Thymus (tissue), 11 donors: Measurements from ENCODE around the gene WDR83. TPM values are rescaled to one million over a fixed set of nuclear protein-coding genes. Genes with fewer than 3 reads are reported as not detected.

Experiments used
- DNase-seq, 9 donors: peaks; one replicate each; pipeline ENCODE4 v3.0.0-alpha.2; 2013; ENCODE audit warnings: low spot score in 9 of 9, low read depth in 6 of 9, missing footprints in 1 of 9
- H3K27ac ChIP-seq, 2 donors: one replicate each; pipeline ENCODE4 v1.5.1; 2013; ENCODE audit warnings: control low read depth in 1 of 2, low read depth in 1 of 2, low read length in 1 of 2, mild to moderate bottlenecking in 1 of 2, moderate library complexity in 1 of 2
- H3K27me3 ChIP-seq, 2 donors: one replicate each; pipeline ENCODE4 v1.5.1; 2013; ENCODE audit warnings: low read length in 1 of 2; ENCODE audit not compliant: control insufficient read depth in 2 of 2, insufficient read depth in 1 of 2
- H3K36me3 ChIP-seq, 2 donors: one replicate each; pipeline ENCODE4 v1.5.1; 2013; ENCODE audit warnings: low read length in 1 of 2, mild to moderate bottlenecking in 1 of 2, moderate library complexity in 1 of 2; ENCODE audit not compliant: control insufficient read depth in 2 of 2, insufficient read depth in 2 of 2
- H3K4me1 ChIP-seq, 2 donors: one replicate each; pipeline ENCODE4 v1.5.1; 2013; ENCODE audit warnings: low read length in 2 of 2; ENCODE audit not compliant: control insufficient read depth in 2 of 2, insufficient read depth in 2 of 2
- H3K4me3 ChIP-seq, 2 donors: one replicate each; pipeline ENCODE4 v1.5.1; 2013; ENCODE audit warnings: low read length in 2 of 2, control low read depth in 1 of 2, mild to moderate bottlenecking in 1 of 2
- H3K9me3 ChIP-seq, 2 donors: one replicate each; pipeline ENCODE4 v1.5.1; 2013; ENCODE audit warnings: low read length in 1 of 2, mild to moderate bottlenecking in 1 of 2; ENCODE audit not compliant: control insufficient read depth in 2 of 2, insufficient read depth in 1 of 2
- WGBS: extraction: QIAGEN DNeasy Blood & Tissue Kit; methylation state at CpG from one replicate; pipeline ENCODE4 v1.1.7; 2013; 5-methylcytosine and 5-hydroxymethylcytosine counted together
- polyA plus RNA-seq: library from polyadenylated mRNA; stranded (reverse); fragments of 200-250 nt; gene quantifications from one replicate; pipeline ENCODE4 v1.2.3, GENCODE V29; 2013
- total RNA-seq: library from RNA; stranded (reverse); fragments of 120-200 nt; gene quantifications from one replicate; pipeline ENCODE4 v1.2.4, GENCODE V29; 2013
- donor health status: healthy.

Gene WDR83
- total and polyA plus RNA-seq, 2 donors, result 13.2 to 19.6 TPM

DNA sequence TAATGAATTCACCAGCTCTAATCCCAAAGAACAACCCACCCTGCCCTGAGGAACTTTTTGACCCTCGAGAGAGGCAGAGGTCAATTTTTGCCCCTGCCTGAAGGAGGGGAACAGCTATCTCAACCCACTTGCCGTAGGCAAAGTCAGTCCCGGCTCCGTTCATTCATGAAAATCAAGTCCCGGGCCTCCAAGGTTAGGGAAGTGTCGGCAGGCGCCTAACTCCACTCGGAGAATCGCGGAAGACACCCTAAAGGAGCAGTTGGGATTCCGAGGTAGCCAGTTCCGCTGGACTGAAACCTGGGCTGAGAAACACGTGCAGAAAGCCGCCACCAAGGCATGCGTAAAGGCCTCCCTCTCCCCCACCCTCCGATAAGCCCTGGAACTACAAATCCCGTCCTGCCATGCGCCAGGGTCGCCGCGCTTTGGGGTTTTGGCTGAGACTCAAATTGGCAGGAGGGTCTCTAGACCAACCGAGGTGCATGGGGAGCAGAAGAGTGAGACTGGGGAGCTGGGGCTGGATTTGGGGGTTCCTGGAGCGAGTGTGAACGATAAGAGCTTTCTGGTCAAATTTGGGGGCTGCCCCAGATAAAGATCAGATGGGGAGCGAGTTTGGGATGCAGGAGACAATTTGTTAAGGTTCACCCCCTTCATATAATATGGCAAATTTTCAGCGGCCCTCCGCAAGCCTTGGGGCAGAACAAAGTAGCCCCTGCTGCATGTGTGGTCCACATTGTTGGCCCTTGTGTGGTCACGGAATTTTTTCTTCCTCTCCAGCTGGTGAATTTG is 57.2 kb downstream of the WDR83 start, which contains the start of gene TNPO2:
TNPO2 (minus strand) TSS at position 292 of the 786 bp plus-strand sequence. CDS start 2,955 bp downstream, outside the sequence.
- H3K9me3 ChIP-seq, result no peaks in the 10 kb centered on the region
- H3K4me1 ChIP-seq, result peaks cover 24 to 35% of the 10 kb centered on the region in 2 donors
- DNase-seq, result peak in 5 of 9 donors; percentile 56 to 85 (median 73)
- peak within 1 kb of the TSS; percentile 63 to 100 for H3K4me3 ChIP-seq
- peaks cover 13 to 24% of the 10 kb centered on the region in 2 donors for H3K36me3 ChIP-seq
- WGBS, result 5% methylated on average over 28 of the region's 28 CpGs
- H3K27ac ChIP-seq, result peak within 1 kb of the TSS; percentile 58 to 80
- H3K27me3 ChIP-seq, result no peaks in the 10 kb centered on the region

Other genes with a start within 250 kb of the WDR83 start
- 9.5 TPM for gene ZNF443, start 225.8 kb upstream of the WDR83 start, total RNA-seq
- gene ZNF443, start 225.8 kb upstream of the WDR83 start, polyA plus RNA-seq, result 5.5 TPM
- gene ZNF709, start 182.0 kb upstream of the WDR83 start, total RNA-seq, result 5.0 TPM
- gene ZNF709, start 182.0 kb upstream of the WDR83 start, polyA plus RNA-seq, result 2.2 TPM
- gene ZNF564, start 115.3 kb upstream of the WDR83 start, total RNA-seq, result 12.3 TPM
- 10.3 TPM for gene ZNF564, start 115.3 kb upstream of the WDR83 start, polyA plus RNA-seq
- 6.0 TPM for gene ZNF490, start 56.0 kb upstream of the WDR83 start, total RNA-seq
- 1.6 TPM for gene ZNF490, start 56.0 kb upstream of the WDR83 start, polyA plus RNA-seq
- 8.6 TPM for gene ZNF791, start 55.9 kb upstream of the WDR83 start, total RNA-seq
- gene ZNF791, start 55.9 kb upstream of the WDR83 start, polyA plus RNA-seq, result 9.1 TPM
- gene MAN2B1, start 65 bp upstream of the WDR83 start, total RNA-seq, result 25.3 TPM
- gene MAN2B1, start 65 bp upstream of the WDR83 start, polyA plus RNA-seq, result 49.1 TPM
- gene DHPS, start 15.1 kb downstream of the WDR83 start, total RNA-seq, result 97.3 TPM
- 74.3 TPM for gene DHPS, start 15.1 kb downstream of the WDR83 start, polyA plus RNA-seq
- not detected for gene GNG14, start 21.2 kb downstream of the WDR83 start, total RNA-seq
- 0.14 TPM for gene GNG14, start 21.2 kb downstream of the WDR83 start, polyA plus RNA-seq
- 6.2 TPM for gene FBXW9, start 29.8 kb downstream of the WDR83 start, total RNA-seq
- gene FBXW9, start 29.8 kb downstream of the WDR83 start, polyA plus RNA-seq, result 6.5 TPM
- 10.9 TPM for gene TNPO2, start 57.1 kb downstream of the WDR83 start, total RNA-seq
- gene TNPO2, start 57.1 kb downstream of the WDR83 start, polyA plus RNA-seq, result 28.3 TPM
- gene TRIR, start 67.9 kb downstream of the WDR83 start, total RNA-seq, result 268 TPM
- 290 TPM for gene TRIR, start 67.9 kb downstream of the WDR83 start, polyA plus RNA-seq
- 67.2 TPM for gene GET3, start 70.7 kb downstream of the WDR83 start, total RNA-seq
- 50.0 TPM for gene GET3, start 70.7 kb downstream of the WDR83 start, polyA plus RNA-seq
- gene BEST2, start 85.0 kb downstream of the WDR83 start, total RNA-seq, result not detected
- 0.46 TPM for gene BEST2, start 85.0 kb downstream of the WDR83 start, polyA plus RNA-seq
- gene HOOK2, start 108.7 kb downstream of the WDR83 start, total RNA-seq, result 8.7 TPM
- gene HOOK2, start 108.7 kb downstream of the WDR83 start, polyA plus RNA-seq, result 36.4 TPM
- gene JUNB, start 124.7 kb downstream of the WDR83 start, total RNA-seq, result 121 TPM
- gene JUNB, start 124.7 kb downstream of the WDR83 start, polyA plus RNA-seq, result 139 TPM
- 202 TPM for gene PRDX2, start 135.0 kb downstream of the WDR83 start, total RNA-seq
- gene PRDX2, start 135.0 kb downstream of the WDR83 start, polyA plus RNA-seq, result 113 TPM
- gene THSD8, start 135.3 kb downstream of the WDR83 start, total RNA-seq, result 9.9 TPM
- 4.1 TPM for gene THSD8, start 135.3 kb downstream of the WDR83 start, polyA plus RNA-seq
- gene RNASEH2A, start 139.8 kb downstream of the WDR83 start, total RNA-seq, result 30.3 TPM
- gene RNASEH2A, start 139.8 kb downstream of the WDR83 start, polyA plus RNA-seq, result 8.4 TPM
- gene RTBDN, start 167.8 kb downstream of the WDR83 start, total RNA-seq, result 1.7 TPM
- 1.6 TPM for gene RTBDN, start 167.8 kb downstream of the WDR83 start, polyA plus RNA-seq
- 0.38 TPM for gene MAST1, start 171.7 kb downstream of the WDR83 start, total RNA-seq
- gene MAST1, start 171.7 kb downstream of the WDR83 start, polyA plus RNA-seq, result 0.91 TPM
- gene DNASE2, start 214.6 kb downstream of the WDR83 start, total RNA-seq, result 14.6 TPM
- 20.8 TPM for gene DNASE2, start 214.6 kb downstream of the WDR83 start, polyA plus RNA-seq
- gene KLF1, start 220.4 kb downstream of the WDR83 start, total RNA-seq, result 2.5 TPM
- gene KLF1, start 220.4 kb downstream of the WDR83 start, polyA plus RNA-seq, result 0.09 TPM
- 21.9 TPM for gene GCDH, start 224.4 kb downstream of the WDR83 start, total RNA-seq
- 33.6 TPM for gene GCDH, start 224.4 kb downstream of the WDR83 start, polyA plus RNA-seq